HepG2 (cell line): Measurements from ENCODE around the gene PYY. TPM values are rescaled to one million over a fixed set of nuclear protein-coding genes. Genes with fewer than 3 reads are reported as not detected.

Experiments used
- ATAC-seq: fragments of 200-7000 bp; cut with Tn5 transposase; 3 replicates; pipeline ENCODE4 v1.9.1; 2020; ENCODE audit warnings: mild to moderate bottlenecking, moderate library complexity
- BruUV-seq: library from RNA; stranded (reverse); fragments of 400-500 nt; replicated peaks from 2 replicates; lab custom pipeline; 2021; lab: Mats Ljungman, UMichigan
- CTCF ChIA-PET: fragments of 300-600 bp; formaldehyde crosslinking; extraction: SDS; loops from one replicate; lab custom pipeline; 2021; ENCODE audit warnings: low total read pairs, inconsistent platforms, low intra/inter-chr PET ratio; lab: Yijun Ruan, JAX
- POLR2A ChIA-PET: fragments of 350-600 bp; sonication (Branson Sonifier 250); formaldehyde crosslinking; loops from one replicate; lab custom pipeline; 2020; ENCODE audit warnings: antibody characterized with exemption, inconsistent platforms; lab: Yijun Ruan, JAX
- DNase-seq: peaks from one replicate; pipeline ENCODE4 v3.0.0-alpha.2; 2015; ENCODE audit warnings: low spot score
- FAIRE-seq: peaks from 3 replicates; lab custom pipeline; 2011; peaks lifted over from hg19 to GRCh38; lab: Jason Lieb, UNC
- H2AFZ ChIP-seq: one replicate; pipeline ENCODE4 v1.6.1; 2011; ENCODE audit warnings: low read length, inconsistent platforms
- H3K27ac ChIP-seq: fragments of 300-600 bp; 3 replicates; pipeline ENCODE4 v1.8.0; 2011; ENCODE audit warnings: mixed run types, mild to moderate bottlenecking, mixed read lengths, low read length, inconsistent platforms; ENCODE audit not compliant: insufficient read depth; ENCODE audit errors: extremely low read length
- H3K27me3 ChIP-seq, 2 experiments: fragments of 200-600 bp in 1 of 2; 2 replicates in 1 of 2; 3 replicates in 1 of 2; pipeline versions ENCODE4 v1.6.0 to v1.8.0; 2011; ENCODE audit warnings: low read length in 2 of 2, mild to moderate bottlenecking in 2 of 2, moderate library complexity in 2 of 2, inconsistent platforms in 1 of 2; ENCODE audit not compliant: insufficient read depth in 2 of 2, control insufficient read depth in 1 of 2
- H3K36me3 ChIP-seq, 2 experiments: fragments of 200-600 bp in 1 of 2; replicated peaks in 1 of 2; 2 replicates in 1 of 2; 3 replicates in 1 of 2; pipeline versions ENCODE4 v1.5.1 to v1.8.0; 2011; ENCODE audit warnings: low read length in 2 of 2, inconsistent platforms in 1 of 2; ENCODE audit not compliant: insufficient read depth in 2 of 2, control insufficient read depth in 1 of 2
- H3K4me1 ChIP-seq: 2 replicates; pipeline ENCODE4 v1.5.1; 2012; ENCODE audit warnings: low read length, inconsistent platforms; ENCODE audit not compliant: insufficient read depth
- H3K4me2 ChIP-seq: 2 replicates; pipeline ENCODE4 v1.6.0; 2011; ENCODE audit warnings: low read depth, low read length, inconsistent platforms
- H3K4me3 ChIP-seq, 3 experiments: fragments of 200-600 bp in 1 of 3; sonication (generic), shearing (Covaris generic) in 1 of 3; replicated peaks in 1 of 3; 2 replicates each; pipeline ENCODE4 v1.5.1; 2011 to 2016; ENCODE audit warnings: low read length in 3 of 3, inconsistent platforms in 2 of 3, low read depth in 2 of 3, mild to moderate bottlenecking in 2 of 3, control low read depth in 1 of 3, mixed read lengths in 1 of 3; ENCODE audit not compliant: insufficient read depth in 1 of 3
- H3K79me2 ChIP-seq: one replicate; pipeline ENCODE4 v1.6.1; 2011; ENCODE audit warnings: low read length, inconsistent platforms; ENCODE audit not compliant: insufficient read depth
- H3K9ac ChIP-seq: 2 replicates; pipeline ENCODE4 v1.6.0; 2011; ENCODE audit warnings: mild to moderate bottlenecking, low read depth, low read length, inconsistent platforms; ENCODE audit not compliant: insufficient read depth
- H3K9me3 ChIP-seq: 2 replicates; pipeline ENCODE4 v1.5.1; 2012; ENCODE audit warnings: mild to moderate bottlenecking, low read length
- H4K20me1 ChIP-seq: 2 replicates; pipeline ENCODE4 v1.6.0; 2011; ENCODE audit warnings: inconsistent platforms, mild to moderate bottlenecking, low read length, moderate library complexity; ENCODE audit not compliant: insufficient read depth
- LCORL ChIP-seq, 2 experiments: fragments of 450-650 bp in 1 of 2; sonication (generic) in 1 of 2; formaldehyde crosslinking in 1 of 2; IDR thresholded peaks; 2 replicates each; pipeline versions ENCODE4 v1.5.0 to v1.6.1; 2017 to 2020; ENCODE audit warnings: antibody characterized with exemption in 1 of 2, missing genetic modification reagents in 1 of 2
- MYC ChIP-seq: sonication (generic); formaldehyde crosslinking; IDR thresholded peaks from 2 replicates; pipeline ENCODE4 v1.9.0; 2021; ENCODE audit warnings: missing genetic modification reagents, borderline replicate concordance
- NONO ChIP-seq, 2 experiments: fragments of 450-650 bp in 1 of 2; sonication (generic) in 1 of 2; formaldehyde crosslinking in 1 of 2; IDR thresholded peaks in 1 of 2; conservative IDR thresholded peaks in 1 of 2; 2 replicates each; pipeline versions ENCODE4 v1.6.1 to v1.8.0; 2017 to 2022; ENCODE audit warnings: mild to moderate bottlenecking in 1 of 2, missing genetic modification reagents in 1 of 2, moderate library complexity in 1 of 2
- NR2F1 ChIP-seq, 2 experiments: fragments of 450-650 bp in 1 of 2; formaldehyde crosslinking in 1 of 2; IDR thresholded peaks; 2 replicates each; pipeline versions ENCODE4 v1.5.0 to v1.6.1; 2016 to 2020; ENCODE audit warnings: mild to moderate bottlenecking in 1 of 2, missing compliant biosample characterization in 1 of 2, missing genetic modification reagents in 1 of 2, moderate library complexity in 1 of 2
- PITX1 ChIP-seq: sonication (generic); formaldehyde crosslinking; IDR thresholded peaks from 2 replicates; pipeline ENCODE4 v1.5.1; 2020; ENCODE audit warnings: mild to moderate bottlenecking, missing genetic modification reagents
- SAP130 ChIP-seq: IDR thresholded peaks from 2 replicates; pipeline ENCODE4 v1.6.1; 2016; ENCODE audit warnings: low read depth
- SOX6 ChIP-seq, 2 experiments: fragments of 450-650 bp in 1 of 2; sonication (generic) in 1 of 2; formaldehyde crosslinking in 1 of 2; IDR thresholded peaks; 2 replicates each; pipeline versions ENCODE4 v1.4.0 to v1.6.1; 2017 to 2020; ENCODE audit warnings: antibody characterized with exemption in 1 of 2, mild to moderate bottlenecking in 1 of 2, missing genetic modification reagents in 1 of 2
- SP4 ChIP-seq: sonication (generic); formaldehyde crosslinking; IDR thresholded peaks from 2 replicates; pipeline ENCODE4 v1.8.1; 2023; ENCODE audit warnings: mild to moderate bottlenecking, missing genetic modification reagents
- TAF15 ChIP-seq: fragments of 200-400 bp; formaldehyde crosslinking; IDR thresholded peaks from one replicate; pipeline ENCODE4 v1.6.1; 2018; ENCODE audit warnings: mild to moderate bottlenecking, low read depth, low read length; ENCODE audit not compliant: poor library complexity, severe bottlenecking
- ZNF33B ChIP-seq: sonication (generic); formaldehyde crosslinking; IDR thresholded peaks from 2 replicates; pipeline ENCODE4 v1.5.1; 2020; ENCODE audit warnings: mild to moderate bottlenecking, missing genetic modification reagents
- ZNF607 ChIP-seq: sonication (generic); formaldehyde crosslinking; IDR thresholded peaks from 2 replicates; pipeline ENCODE4 v1.5.1; 2020; ENCODE audit warnings: missing genetic modification reagents, mild to moderate bottlenecking, borderline replicate concordance
- ZNF770 ChIP-seq: sonication (generic); formaldehyde crosslinking; IDR thresholded peaks from 2 replicates; pipeline ENCODE4 v1.5.0; 2020; ENCODE audit warnings: mild to moderate bottlenecking, missing genetic modification reagents
- WGBS: methylation state at CpG from one replicate; pipeline ENCODE4 v1.1.6; 2017; ENCODE audit warnings: low lambda C conversion rate; 5-methylcytosine and 5-hydroxymethylcytosine counted together
- in situ Hi-C: cut with HindIII; loops from 2 replicates; pipeline ENCODE4 v1.10.0; 2017; ENCODE audit warnings: low pct_unique_long_range_greater_than_20kb; ENCODE audit not compliant: extremely low pct_ligation_motif_present
- intact Hi-C: fragments of 100-400 bp; cut with micrococcal nuclease; formaldehyde crosslinking; loops from one replicate; pipeline ENCODE4 v1.10.0; 2022; ENCODE audit not compliant: unreplicated experiment
- polyA plus RNA-seq, 8 experiments: library from polyadenylated mRNA; depleted of rRNA in 3 of 8; stranded (reverse) in 7 of 8; unstranded in 1 of 8; fragments of >200 nt; fragmentation: Illumina TruSeq in 4 of 8; extraction: Trizol in 4 of 8; gene quantifications; 2 replicates each; pipeline versions ENCODE4 v1.2.1 to v1.2.3, GENCODE V29; 2011 to 2016; ENCODE audit warnings: low read depth in 4 of 8, missing spikeins in 1 of 8, mixed read lengths in 1 of 8; ENCODE audit not compliant: insufficient read depth in 1 of 8
- total RNA-seq, 5 experiments: library from RNA; depleted of rRNA; stranded (reverse); fragments of >200 nt; fragmentation: Illumina TruSeq; extraction: Trizol; gene quantifications; 2 replicates each; pipeline ENCODE4 v1.2.3, GENCODE V29; 2016; ENCODE audit warnings: low read depth in 1 of 5
- TF ChIP-seq, protein P1 (sequence below): sonication (generic); formaldehyde crosslinking; IDR thresholded peaks from 2 replicates; pipeline ENCODE4 v1.4.0; 2020; ENCODE audit warnings: missing genetic modification reagents, mild to moderate bottlenecking, borderline replicate concordance
- TF ChIP-seq, protein P2 (sequence below): sonication (generic); formaldehyde crosslinking; IDR thresholded peaks from 2 replicates; pipeline ENCODE4 v1.4.0; 2020; ENCODE audit warnings: missing genetic modification reagents
- TF ChIP-seq, protein P3 (sequence below): sonication (generic); formaldehyde crosslinking; IDR thresholded peaks from 2 replicates; pipeline ENCODE4 v1.4.0; 2020; ENCODE audit warnings: missing genetic modification reagents

PYY gene
- total and polyA plus RNA-seq, 2 of the 13 experiments (the other 11 are each of a cell fraction or from before 2014, with no cell fraction given): 0.25 TPM; not detected in 1

DNA sequence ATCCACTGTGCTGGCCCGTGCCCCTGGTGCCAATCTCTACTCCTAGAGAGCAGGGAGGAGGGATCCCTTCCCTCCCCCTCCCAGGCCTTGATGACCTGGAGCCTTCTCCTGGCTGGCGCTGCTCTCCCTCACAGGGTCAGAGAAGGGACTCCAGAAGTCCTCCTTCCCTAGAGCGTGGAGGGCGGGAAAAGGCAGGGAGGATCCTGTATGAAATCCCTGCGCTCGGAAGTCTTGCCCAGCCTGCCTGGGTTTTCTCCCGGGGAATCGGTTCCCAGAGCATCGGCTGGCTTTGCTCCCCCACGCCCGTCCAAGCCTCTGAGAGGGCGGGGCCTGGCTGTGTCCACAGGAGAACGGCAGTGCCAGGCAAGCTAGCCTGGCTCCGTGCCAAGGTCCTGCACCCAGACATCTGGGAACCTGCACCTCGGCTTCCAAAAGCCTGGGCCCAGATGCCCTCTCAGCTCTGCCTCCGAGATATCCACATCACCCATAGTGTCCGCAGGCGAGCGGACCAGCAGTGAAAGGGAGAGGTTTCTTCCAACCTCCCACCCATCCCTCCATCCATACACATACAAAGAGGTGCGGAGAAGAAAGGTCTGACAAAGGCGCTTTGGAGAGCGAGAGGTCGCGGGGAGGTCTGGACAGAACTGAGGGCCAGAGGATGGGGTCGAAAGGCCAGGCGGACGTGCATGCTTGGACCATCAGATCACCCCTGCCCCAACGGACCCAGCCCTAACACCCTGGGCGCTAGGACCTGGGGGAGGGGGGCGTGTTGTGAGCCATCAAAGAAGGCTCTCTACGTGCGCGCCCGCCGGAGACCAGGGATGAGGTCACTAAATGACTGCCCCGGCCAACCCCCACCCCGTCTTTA is 47.5 kb downstream of the PYY start:
- peaks cover 29% of the 10 kb centered on the region for H3K4me1 ChIP-seq
- intact Hi-C loops: no loop called here
- DNase-seq (peak; percentile 47), FAIRE-seq (no peak), ATAC-seq (peak; percentile 62)
- no peak overlapping the region for H3K27ac ChIP-seq
- in situ Hi-C loops: no loop called here
- no peak overlapping the region for H3K9ac ChIP-seq
- 6% methylated on average over 23 of the region's 37 CpGs for WGBS
- POLR2A ChIA-PET: no interaction called here
- H2AFZ ChIP-seq: no peak overlapping the region
- BruUV-seq: no TSS peak
- peak overlapping the region; percentile 48 to 69 (median 60); a peak in 4 of 6 replicates for H3K4me3 ChIP-seq
- H3K36me3 ChIP-seq: no peaks in the 10 kb centered on the region
- peak overlapping the region; percentile 63 for H3K4me2 ChIP-seq
- CTCF ChIA-PET: no interaction called here
- peaks cover 2% of the 10 kb centered on the region; the same call in 1 of the 2 replicates for H4K20me1 ChIP-seq
- H3K79me2 ChIP-seq: no peaks in the 10 kb centered on the region
- no peaks in the 10 kb centered on the region for H3K9me3 ChIP-seq
- peaks cover 22 to 85% of the 10 kb centered on the region in 2 experiments for H3K27me3 ChIP-seq
- TF ChIP-seq ZNF607 (CRISPR knock-in tag) (peak; percentile 23; the same call in 1 of the 2 replicates), NR2F1 (CRISPR knock-in tag; IDR thresholded peaks at IDR 0.05) (peak; percentile 26 to 49; a peak in 1 of 4 replicates), SAP130 (CRISPR knock-in tag) (peak; percentile 52), SOX6 (IDR thresholded peaks at IDR 0.05) (no peak), SOX6 (CRISPR knock-in tag; IDR thresholded peaks at IDR 0.05) (peak; percentile 36), PITX1 (CRISPR knock-in tag) (peak; percentile 36; the same call in 1 of the 2 replicates), LCORL (IDR thresholded peaks at IDR 0.05) (peak; percentile 51; the same call in 1 of the 2 replicates), LCORL (CRISPR knock-in tag; IDR thresholded peaks at IDR 0.05) (no peak), ZNF33B (no peak), ZNF770 (CRISPR knock-in tag) (no peak), SP4 (CRISPR knock-in tag) (peak; percentile 32; the same call in 1 of the 2 replicates), NONO (IDR thresholded peaks at IDR 0.05) (no peak), NONO (CRISPR knock-in tag; conservative IDR thresholded peaks at IDR 0.05) (no peak), TAF15 (no peak), MYC (CRISPR knock-in tag) (peak; percentile 35; the same call in 1 of the 2 replicates)
- TF ChIP-seq, protein P1, sequence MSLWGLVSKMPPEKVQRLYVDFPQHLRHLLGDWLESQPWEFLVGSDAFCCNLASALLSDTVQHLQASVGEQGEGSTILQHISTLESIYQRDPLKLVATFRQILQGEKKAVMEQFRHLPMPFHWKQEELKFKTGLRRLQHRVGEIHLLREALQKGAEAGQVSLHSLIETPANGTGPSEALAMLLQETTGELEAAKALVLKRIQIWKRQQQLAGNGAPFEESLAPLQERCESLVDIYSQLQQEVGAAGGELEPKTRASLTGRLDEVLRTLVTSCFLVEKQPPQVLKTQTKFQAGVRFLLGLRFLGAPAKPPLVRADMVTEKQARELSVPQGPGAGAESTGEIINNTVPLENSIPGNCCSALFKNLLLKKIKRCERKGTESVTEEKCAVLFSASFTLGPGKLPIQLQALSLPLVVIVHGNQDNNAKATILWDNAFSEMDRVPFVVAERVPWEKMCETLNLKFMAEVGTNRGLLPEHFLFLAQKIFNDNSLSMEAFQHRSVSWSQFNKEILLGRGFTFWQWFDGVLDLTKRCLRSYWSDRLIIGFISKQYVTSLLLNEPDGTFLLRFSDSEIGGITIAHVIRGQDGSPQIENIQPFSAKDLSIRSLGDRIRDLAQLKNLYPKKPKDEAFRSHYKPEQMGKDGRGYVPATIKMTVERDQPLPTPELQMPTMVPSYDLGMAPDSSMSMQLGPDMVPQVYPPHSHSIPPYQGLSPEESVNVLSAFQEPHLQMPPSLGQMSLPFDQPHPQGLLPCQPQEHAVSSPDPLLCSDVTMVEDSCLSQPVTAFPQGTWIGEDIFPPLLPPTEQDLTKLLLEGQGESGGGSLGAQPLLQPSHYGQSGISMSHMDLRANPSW (CRISPR knock-in tag): no peak
- TF ChIP-seq, protein P2, sequence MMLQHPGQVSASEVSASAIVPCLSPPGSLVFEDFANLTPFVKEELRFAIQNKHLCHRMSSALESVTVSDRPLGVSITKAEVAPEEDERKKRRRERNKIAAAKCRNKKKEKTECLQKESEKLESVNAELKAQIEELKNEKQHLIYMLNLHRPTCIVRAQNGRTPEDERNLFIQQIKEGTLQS (CRISPR knock-in tag): 0 out of 2 replicates have a peak, but pooled peaks have one; percentile 33
- TF ChIP-seq, protein P3, sequence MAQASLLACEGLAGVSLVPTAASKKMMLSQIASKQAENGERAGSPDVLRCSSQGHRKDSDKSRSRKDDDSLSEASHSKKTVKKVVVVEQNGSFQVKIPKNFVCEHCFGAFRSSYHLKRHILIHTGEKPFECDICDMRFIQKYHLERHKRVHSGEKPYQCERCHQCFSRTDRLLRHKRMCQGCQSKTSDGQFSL (CRISPR knock-in tag): 0 out of 2 replicates have a peak, but pooled peaks have one; percentile 33
